Lower lobe of right lung (tissue), 2 donors: ENCODE data around the gene TXNDC11. TPM values are rescaled to one million over a fixed set of nuclear protein-coding genes. Genes with fewer than 3 reads are reported as not detected.

ENCODE experiments used
- ATAC-seq, 2 donors: fragments of 200-7000 bp; cut with Tn5 transposase; one replicate each; pipeline ENCODE4 v1.9.1; 2020 to 2022; ENCODE audit warnings: mild to moderate bottlenecking in 2 of 2, moderate library complexity in 2 of 2
- DNase-seq: peaks from one replicate; pipeline ENCODE4 v3.0.0-alpha.2; 2020
- H3K27ac ChIP-seq: fragments of 200-600 bp; one replicate; pipeline ENCODE4 v1.8.0; 2022
- H3K27me3 ChIP-seq: fragments of 200-600 bp; one replicate; pipeline ENCODE4 v1.8.0; 2022; ENCODE audit warnings: low read depth
- H3K36me3 ChIP-seq: fragments of 200-600 bp; one replicate; pipeline ENCODE4 v1.8.0; 2022; ENCODE audit warnings: mild to moderate bottlenecking
- H3K4me1 ChIP-seq: fragments of 200-600 bp; one replicate; pipeline ENCODE4 v1.8.0; 2022
- H3K4me3 ChIP-seq: fragments of 200-600 bp; one replicate; pipeline ENCODE4 v1.8.0; 2022; ENCODE audit warnings: mild to moderate bottlenecking
- H3K9me3 ChIP-seq: fragments of 200-600 bp; one replicate; pipeline ENCODE4 v1.8.0; 2022
- intact Hi-C: fragments of 100-400 bp; cut with DNase I; formaldehyde crosslinking; loops from one replicate; pipeline ENCODE4 v1.11.0; 2022
- total RNA-seq: library from RNA; stranded (reverse); fragmentation: NEBNext Ultra II Directional; extraction: Animal tissue kit (Norgen Biotek cat#: 25700); gene quantifications from one replicate; pipeline ENCODE4 v1.2.1, GENCODE V29; 2021
- TF ChIP-seq, protein P1 (sequence below): fragments of 200-600 bp; IDR thresholded peaks from one replicate; pipeline ENCODE4 v1.8.0; 2022; ENCODE audit warnings: antibody characterized with exemption, mild to moderate bottlenecking
- donor health status: DM: no; HTN: yes; CAD: no; lungs with severe emphysema.

TXNDC11 gene
- total RNA-seq, 1 donor from 2014 or later = 88.2 TPM

GRCh38 chr16:11634312-11634711, 108.3 kb downstream of the TXNDC11 start:
- no peaks in the 10 kb centered on the region for H3K9me3 ChIP-seq
- DNase-seq (no peak), ATAC-seq (no peak)
- no peak overlapping the region for H3K4me3 ChIP-seq
- peaks cover 33% of the 10 kb centered on the region for H3K4me1 ChIP-seq
- H3K27me3 ChIP-seq = no peaks in the 10 kb centered on the region
- TF ChIP-seq, protein P1, sequence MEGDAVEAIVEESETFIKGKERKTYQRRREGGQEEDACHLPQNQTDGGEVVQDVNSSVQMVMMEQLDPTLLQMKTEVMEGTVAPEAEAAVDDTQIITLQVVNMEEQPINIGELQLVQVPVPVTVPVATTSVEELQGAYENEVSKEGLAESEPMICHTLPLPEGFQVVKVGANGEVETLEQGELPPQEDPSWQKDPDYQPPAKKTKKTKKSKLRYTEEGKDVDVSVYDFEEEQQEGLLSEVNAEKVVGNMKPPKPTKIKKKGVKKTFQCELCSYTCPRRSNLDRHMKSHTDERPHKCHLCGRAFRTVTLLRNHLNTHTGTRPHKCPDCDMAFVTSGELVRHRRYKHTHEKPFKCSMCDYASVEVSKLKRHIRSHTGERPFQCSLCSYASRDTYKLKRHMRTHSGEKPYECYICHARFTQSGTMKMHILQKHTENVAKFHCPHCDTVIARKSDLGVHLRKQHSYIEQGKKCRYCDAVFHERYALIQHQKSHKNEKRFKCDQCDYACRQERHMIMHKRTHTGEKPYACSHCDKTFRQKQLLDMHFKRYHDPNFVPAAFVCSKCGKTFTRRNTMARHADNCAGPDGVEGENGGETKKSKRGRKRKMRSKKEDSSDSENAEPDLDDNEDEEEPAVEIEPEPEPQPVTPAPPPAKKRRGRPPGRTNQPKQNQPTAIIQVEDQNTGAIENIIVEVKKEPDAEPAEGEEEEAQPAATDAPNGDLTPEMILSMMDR = no peak
- H3K36me3 ChIP-seq = no peaks in the 10 kb centered on the region
- intact Hi-C loops = no loop called here
- no peak overlapping the region for H3K27ac ChIP-seq

GRCh38 chr16:11633113-11633512, 109.5 kb downstream of the TXNDC11 start:
- DNase-seq (no peak), ATAC-seq (no peak)
- Histone ChIP-seq H3K27me3 (no peaks in the 10 kb centered on the region), H3K27ac (peak overlapping the region; percentile 77), H3K9me3 (no peaks in the 10 kb centered on the region), H3K36me3 (no peaks in the 10 kb centered on the region), H3K4me1 (peaks cover 39% of the 10 kb centered on the region), H3K4me3 (no peak overlapping the region)
- intact Hi-C loops = no loop called here
- TF ChIP-seq, protein P1 = no peak

- H3K4me1 ChIP-seq = peaks cover 42% of the 10 kb centered on the region
- H3K27ac ChIP-seq = peak overlapping the region; percentile 77
- DNase-seq = peak; percentile 75
- intact Hi-C loops = no loop called here
- TF ChIP-seq, protein P1 = no peak
- peak; percentile 47 to 67 for ATAC-seq
- no peaks in the 10 kb centered on the region for H3K27me3 ChIP-seq
- no peaks in the 10 kb centered on the region for H3K36me3 ChIP-seq
- no peaks in the 10 kb centered on the region for H3K9me3 ChIP-seq
- H3K4me3 ChIP-seq = no peak overlapping the region
Measured at GRCh38 chr16:11632455-11632939, 110.2 kb downstream of the TXNDC11 start.

DNA sequence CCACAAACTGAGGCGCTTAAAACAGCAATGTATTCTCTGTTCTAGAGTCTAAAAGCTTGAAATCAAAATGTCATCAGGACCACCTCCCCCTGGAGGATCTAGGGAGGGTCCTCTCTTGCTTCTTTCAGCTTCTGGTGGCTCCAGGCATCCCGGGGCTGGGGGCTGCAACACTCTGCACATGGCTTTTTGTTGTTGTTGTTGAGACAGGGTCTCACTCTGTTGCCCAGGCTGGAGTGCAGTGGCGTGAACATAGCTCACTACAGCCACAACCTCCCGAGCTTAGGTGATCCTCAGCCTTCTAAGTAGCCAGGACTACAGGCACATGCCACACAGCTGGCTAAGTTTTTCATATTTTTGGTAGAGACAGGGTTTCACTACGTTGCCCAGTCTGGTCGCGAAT, 111.4 kb downstream of the TXNDC11 start:
- intact Hi-C loops = no loop called here
- no peaks in the 10 kb centered on the region for H3K27me3 ChIP-seq

DNA sequence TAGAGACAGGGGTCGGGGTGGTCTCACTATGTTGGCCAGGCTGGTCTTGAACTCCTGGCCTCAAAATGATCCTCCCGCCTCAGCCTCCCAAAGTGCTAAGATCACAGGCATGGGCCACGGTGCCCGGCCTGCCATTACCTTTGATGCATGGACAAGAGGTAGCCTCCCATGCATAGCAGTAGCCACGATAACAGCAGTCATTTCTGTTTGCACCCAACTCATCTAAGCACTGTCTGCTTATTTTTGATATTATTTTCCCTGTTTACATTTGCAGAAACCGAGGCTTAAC, 111.9 kb downstream of the TXNDC11 start:
- intact Hi-C loops = no loop called here
- H3K27ac ChIP-seq = no peak overlapping the region
- no peaks in the 10 kb centered on the region for H3K9me3 ChIP-seq
- no peak for ATAC-seq
- TF ChIP-seq, protein P1 = no peak
- DNase-seq = no peak
- H3K4me3 ChIP-seq = no peak overlapping the region
- H3K4me1 ChIP-seq = peaks cover 51% of the 10 kb centered on the region
- H3K36me3 ChIP-seq = no peaks in the 10 kb centered on the region
- H3K27me3 ChIP-seq = no peaks in the 10 kb centered on the region

More for the DNA sequence above, 111.4 kb downstream of the TXNDC11 start:
- no peaks in the 10 kb centered on the region for H3K36me3 ChIP-seq
- peak overlapping the region; percentile 18 for H3K27ac ChIP-seq
- no peak for DNase-seq
- ATAC-seq = no peak
- no peaks in the 10 kb centered on the region for H3K9me3 ChIP-seq
- peaks cover 47% of the 10 kb centered on the region for H3K4me1 ChIP-seq
- no peak overlapping the region for H3K4me3 ChIP-seq
- TF ChIP-seq, protein P1 = no peak
